Activated CD4-positive, CD25-positive, alpha-beta regulatory T cell treated with anti-CD3 and anti-CD28 coated beads, Interleukin-2, amount 50 U/mL, for 72 hours (primary cell): ENCODE data around the gene LIMK1.
"Not testable (repeated sequence)": the region's sequence is repeated elsewhere in the genome, so short reads cannot be mapped to it uniquely, and the experiment has no call there.

ENCODE experiments used
- DNase-seq: peaks from one replicate; pipeline ENCODE4 v3.0.0; 2021

Gene LIMK1

DNA sequence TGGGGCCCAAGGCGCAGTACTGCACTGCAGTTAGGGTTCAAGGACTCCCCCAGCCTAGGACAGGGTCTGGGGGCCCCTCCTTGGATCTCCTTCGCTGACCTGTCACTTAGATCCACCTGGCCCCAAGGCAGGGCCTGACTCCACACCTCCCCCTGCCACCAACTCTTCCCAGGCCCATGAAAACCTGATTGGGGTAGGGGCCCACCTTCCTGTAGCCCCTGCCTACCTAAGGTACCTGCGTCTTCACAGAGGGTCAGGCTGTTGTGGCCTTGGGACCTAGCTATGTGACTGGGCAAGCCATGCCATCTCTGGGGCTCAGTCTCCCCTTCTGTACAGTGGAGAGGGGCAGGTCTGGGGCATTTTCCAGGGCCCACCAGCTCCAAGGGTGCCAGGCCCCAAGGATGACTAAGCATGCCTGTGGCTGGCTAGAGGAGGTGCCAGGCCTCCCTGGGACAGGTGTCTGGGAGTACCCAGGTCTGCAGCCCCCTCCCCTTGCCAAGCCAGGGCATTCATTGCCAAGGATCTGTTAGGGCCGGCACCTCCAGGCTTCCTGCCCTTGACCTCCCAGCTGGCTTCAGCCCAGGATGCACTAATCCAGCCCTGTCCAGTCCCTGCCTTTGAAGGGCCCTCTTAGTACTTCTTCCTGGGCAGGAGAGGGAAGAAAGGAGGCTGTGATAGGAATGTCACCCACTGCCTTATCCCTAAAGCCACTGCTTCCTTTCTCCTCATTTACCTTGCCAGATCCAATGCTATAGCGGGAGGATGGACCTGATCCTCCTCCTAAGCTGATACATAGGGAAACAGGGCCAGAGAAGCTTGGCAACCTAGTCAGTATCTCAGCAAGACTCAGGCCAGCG, 1.3 kb downstream of the LIMK1 start:
- no peak for DNase-seq

DNA sequence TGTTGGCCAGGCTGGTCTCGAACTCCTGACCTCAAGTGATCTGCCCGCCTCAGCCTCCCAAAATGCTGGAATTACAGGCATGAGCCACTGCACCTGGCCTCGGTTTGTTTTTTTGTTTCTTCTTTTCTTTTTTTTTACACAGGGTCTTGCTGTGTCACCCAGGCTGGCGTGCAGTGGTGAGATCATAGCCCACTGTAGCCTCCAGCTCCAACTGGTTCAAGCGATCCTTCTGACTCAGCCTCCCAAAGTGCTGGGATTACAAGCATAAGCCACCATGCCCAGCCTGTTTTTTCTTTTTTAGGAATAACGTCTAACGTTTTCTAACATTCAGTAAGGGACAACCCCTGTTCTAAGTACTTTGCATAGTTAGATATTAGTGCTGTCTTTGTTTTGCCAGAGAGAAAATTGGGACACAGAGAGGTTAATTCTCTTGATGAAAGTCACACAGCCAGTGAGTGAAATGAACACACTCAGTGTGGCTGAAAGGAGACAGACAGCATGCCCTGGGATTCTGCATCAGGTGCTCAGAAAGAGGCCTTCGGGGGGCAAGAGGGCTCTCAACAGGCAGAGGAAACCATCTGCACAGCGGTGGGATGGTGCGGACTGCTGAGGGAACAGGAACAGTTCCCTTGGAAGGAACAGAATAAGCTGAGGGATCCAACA, 4.3 kb downstream of the LIMK1 start:
- DNase-seq: no peak

DNA sequence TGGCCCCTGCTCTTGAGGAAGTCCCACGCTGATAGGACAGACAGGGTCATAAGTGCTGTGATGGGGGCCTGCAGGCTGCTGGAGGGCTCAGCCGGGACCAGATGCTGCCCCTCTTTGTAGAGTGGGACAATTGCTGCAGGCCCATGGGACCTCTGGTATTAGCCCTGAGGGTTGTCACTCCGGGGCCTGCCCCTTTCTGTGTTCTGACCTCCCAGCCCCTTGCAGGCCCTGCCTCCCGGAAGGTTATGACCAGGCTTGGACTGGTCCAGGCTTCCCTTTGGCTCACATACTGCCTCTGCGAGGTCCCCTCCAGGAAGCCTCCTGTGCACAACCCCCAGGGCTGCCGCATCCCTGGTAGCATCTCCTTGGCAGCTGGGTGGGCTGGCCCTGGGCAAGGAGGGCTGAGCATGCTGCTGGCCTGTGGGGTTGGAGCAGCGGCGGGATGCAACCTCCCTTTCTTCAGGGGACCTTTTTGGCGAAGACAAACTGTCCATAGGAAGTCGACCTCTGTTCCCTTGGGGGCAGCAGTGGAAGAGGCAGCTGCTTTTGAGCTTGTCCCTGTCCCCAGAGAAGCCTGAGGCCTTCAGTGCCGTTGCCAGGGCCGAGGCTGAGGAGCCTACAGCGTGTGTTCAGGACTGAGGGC, 8.8 kb downstream of the LIMK1 start:
- no peak for DNase-seq

DNA sequence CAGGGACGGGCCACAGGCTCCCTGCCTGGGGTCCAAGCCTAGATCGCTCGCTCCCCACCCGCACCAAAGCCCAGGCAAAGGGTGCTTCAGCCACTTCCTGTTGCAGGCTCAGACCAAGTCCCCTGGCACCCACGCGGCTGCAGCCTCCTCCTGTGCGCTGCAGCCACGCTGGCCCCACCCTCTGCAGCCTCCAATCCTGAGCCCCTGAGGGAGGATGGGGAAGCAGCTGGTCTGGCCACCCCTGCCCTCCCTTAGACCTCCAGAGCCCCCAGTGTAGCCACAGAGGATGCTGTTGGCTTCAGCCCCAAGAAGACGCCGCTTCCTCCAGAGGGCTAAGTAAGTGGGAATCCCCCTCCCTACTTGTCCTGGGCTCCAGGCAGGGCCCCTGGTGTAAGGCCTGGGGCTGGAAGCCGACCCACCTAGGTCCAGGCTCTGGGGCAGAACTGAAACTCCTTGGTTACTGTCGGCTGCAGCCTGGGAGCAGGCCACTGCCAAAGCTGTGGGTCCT, 9.4 kb downstream of the LIMK1 start:
- DNase-seq: no peak

DNA sequence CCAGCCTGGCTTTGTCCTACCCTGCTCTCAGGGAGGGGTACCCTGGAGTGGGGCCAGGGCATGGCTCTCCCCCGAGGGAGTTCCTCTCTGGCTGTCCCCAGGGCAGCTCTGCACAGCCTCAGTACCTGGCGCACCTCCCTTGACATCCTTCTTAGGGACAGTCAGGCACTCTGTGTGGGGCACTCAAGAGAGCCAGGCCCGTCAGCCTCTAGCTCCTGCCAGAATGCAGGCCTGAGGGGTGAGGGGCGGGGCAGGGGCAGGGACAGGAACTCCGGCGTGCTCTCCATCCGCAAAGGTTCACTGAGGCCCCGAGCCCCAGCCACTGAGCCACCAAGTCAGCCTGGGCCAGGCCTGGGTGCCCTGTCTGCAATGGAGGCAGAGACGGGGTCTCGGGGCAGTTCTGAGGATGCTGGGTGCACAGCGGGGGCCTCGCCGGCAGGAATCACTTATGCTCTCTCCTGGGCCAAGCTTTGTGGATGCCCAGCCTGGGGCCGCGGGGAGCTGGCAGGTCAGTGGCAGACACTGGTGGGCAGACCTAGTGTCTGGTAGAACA, 10.1 kb downstream of the LIMK1 start:
- no peak for DNase-seq

DNA sequence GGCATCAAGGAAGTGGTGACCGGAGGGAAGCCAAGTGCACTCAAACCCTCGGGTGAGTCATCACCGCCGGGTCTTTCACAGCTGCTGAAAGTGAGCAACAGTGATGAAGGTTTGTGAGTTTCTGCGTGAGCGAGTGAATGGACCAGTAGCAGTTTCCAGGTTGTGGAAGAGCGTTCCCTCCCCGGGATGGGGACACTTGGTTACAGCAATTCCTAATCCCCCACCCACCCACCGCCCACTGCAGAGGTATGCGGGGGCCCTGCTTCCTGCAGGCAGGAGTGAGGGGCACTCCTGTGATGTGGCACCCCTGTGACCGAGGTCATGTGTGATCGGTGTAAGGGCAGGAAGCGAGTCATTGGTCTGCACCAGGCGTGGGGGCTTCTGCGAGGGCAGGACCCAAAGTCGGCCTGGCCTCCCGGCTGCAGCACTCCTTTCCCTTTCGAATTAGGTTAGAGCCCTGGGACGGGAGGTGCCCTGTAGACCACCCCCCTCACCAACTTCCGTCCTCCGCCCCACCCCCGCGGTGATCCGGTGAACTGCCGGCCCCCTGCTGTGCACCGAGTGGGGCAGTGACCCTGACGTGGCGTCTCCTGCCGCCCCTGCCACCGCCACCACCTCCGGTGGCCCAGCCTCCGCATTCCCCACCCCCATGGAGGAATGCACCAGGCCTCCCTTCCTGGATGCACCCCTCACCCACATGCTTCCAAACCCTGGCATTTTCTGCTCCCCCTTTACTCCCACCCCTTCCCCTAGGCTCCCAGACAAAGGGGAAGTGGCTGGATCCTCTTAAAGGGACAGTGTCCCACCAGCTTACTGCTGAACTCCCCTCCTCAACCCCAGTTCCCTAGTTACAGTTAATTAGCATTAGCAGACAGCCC, 10.9 kb downstream of the LIMK1 start:
- DNase-seq: peak; percentile 77

DNA sequence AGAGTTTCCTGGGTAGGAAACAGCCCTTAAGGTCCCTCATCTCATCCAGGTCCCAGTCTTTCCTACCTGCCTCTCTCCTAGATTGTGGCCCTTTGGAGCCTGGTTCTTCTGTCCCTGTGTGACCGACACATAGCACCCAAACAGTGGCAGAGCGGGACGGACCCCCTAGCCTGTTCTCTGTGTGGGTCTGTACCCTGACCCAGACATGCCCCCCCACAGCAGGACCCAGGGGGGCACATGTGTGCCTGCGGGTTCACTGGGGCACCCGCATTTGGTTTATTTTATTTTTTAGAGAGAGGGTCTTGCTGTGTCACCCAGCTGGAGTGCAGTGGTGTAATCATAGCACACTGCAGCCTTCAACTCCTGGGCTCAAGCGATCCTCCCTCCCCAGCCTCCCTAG, 11.5 kb downstream of the LIMK1 start:
- DNase-seq: no peak

DNA sequence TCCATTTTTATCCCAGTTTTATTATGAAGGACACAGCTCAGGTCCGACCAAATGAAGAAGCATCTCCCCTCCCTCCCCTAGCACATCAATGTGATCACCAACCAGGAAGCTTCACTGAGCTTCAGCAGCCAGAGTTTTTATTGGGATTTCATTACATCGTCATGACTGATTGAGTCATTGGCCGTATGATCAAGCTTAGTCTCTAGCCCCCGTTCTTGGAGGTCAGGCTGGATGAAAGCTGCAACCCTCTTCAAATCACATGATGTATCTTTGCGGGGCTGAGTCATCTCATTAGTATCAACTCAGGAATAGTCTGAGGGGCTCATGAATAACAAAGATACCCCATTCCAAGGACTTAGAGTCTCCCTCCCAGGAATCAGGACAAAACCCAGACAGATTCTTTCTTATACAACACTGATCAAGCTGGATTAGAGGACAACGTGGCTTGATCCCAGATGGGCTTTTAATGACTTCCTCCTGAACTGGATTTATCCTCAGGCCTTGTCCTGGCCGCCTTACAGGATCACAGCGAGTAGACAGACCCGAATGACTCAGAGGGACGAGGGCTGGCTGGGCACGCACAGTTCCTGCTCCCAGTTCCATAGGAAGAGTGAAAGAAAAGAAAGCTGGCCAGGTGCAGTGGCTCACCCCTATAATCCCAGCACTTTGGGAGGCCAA, 14.5 kb downstream of the LIMK1 start:
- DNase-seq: no peak

DNA sequence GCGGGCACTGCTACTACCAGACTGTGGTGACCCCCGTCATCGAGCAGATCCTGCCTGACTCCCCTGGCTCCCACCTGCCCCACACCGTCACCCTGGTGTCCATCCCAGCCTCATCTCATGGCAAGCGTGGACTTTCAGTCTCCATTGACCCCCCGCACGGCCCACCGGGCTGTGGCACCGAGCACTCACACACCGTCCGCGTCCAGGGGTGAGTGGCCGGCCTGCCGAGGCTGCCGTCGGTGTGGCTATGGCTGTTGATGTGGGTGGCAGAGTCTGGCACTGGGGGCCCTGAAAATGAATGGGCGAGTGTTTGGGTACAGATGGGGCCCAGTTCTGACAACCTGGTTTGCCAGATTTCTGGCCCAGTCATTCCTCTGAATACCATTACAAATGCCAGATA, 15.4 kb downstream of the LIMK1 start:
- DNase-seq: no peak

DNA sequence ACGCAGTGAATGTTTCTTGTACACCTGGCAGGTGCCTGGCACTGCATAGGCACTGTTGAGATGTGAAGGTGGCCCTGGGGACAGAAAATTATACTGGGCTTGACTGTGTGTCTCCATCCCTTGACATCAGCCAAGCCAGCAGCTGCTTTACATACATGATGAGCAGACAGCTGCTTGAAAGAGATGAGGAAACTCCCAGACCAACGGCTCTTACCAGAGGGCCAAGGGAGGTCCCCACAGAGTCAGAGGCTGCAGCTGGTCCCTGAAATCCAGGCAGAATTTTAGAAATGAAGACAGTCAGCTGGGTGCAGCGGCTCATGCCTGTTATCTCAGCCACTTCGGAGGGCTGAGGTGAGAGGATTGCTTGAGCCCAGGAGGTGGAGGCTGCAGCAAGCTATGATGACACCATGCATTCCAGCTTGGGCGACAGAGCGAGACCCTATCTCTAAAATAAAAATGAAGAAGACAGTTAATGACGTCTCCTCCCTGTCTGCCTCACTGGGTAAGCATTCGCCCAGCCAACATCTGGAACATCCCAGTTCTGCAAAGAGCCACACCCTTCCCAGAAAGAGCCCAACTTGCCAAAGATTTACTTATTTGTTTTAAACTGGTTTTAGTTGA, 17.6 kb downstream of the LIMK1 start:
- DNase-seq: no peak

DNA sequence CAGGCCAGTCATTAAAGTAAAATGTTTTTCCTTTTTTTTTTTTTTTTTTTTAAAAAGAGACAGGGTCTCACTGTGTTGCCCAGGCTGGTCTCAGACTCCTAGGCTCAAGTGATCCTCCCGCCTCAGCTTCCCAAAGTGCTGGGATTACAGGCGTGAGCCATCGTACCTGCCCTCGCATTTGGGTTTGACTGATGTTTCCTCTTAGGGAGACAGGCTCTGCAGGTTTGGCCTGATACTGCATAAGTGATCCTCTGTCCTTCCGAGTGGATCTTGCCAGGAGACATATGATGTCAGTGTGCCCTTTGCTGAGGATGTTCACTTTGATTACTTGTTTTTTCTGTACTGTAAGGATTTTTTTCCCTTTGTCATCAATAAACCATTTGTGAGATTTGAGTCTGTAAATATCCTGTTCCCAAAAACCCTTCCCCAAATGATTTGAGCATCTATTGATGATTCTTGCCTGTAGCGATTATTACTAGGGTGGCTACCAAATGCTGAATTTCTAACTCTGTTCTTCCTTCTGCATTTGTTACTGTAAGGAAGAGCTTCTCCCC, 19.7 kb downstream of the LIMK1 start:
- no peak for DNase-seq

DNA sequence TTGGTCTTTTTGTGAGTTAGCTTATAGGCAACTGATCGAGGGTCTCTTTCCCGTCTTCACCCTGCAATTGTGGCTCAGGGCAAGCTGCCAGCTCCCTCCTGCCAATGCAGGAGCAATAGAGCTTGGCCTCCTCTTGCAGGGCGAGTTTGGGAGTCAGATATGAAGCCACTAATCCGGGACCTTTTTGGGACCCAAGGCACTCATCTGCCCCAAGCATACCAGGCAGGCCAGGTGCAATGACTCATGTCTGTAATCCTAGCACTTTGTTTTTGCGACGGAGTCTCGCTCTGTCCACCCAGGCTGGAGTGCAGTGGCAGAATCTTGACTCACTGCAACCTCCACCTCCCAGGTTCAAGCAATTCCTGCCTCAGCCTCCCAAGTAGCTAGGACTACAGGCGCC, 21.1 kb downstream of the LIMK1 start:
- no peak for DNase-seq

DNA sequence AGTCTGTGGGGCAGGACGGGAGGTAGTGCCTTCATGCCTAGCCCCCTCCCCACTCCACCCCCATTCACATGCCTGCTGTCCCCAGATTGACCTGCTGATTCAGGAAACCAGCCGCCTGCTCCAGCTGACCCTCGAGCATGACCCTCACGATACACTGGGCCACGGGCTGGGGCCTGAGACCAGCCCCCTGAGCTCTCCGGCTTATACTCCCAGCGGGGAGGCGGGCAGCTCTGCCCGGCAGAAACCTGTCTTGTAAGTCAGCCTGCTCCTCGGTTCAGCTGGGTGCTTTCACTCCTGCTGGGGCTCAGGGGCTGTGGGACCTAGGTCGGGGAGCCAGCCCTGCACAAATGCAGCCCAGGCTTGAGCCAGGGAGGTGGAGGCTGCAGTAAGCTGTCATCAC, 22.4 kb downstream of the LIMK1 start:
- no peak for DNase-seq

DNA sequence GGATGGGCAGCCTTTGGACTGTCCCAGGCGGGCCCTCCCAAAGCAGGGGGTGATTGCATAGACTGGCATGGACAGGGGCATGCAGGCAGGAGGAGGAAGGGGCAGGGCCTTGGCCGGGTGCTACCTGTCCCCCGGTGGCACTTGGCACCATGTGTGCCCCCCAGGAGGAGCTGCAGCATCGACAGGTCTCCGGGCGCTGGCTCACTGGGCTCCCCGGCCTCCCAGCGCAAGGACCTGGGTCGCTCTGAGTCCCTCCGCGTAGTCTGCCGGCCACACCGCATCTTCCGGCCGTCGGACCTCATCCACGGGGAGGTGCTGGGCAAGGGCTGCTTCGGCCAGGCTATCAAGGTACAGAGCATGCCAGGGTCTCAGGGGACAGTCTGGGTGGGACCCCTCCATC, 23.2 kb downstream of the LIMK1 start:
- no peak for DNase-seq

DNA sequence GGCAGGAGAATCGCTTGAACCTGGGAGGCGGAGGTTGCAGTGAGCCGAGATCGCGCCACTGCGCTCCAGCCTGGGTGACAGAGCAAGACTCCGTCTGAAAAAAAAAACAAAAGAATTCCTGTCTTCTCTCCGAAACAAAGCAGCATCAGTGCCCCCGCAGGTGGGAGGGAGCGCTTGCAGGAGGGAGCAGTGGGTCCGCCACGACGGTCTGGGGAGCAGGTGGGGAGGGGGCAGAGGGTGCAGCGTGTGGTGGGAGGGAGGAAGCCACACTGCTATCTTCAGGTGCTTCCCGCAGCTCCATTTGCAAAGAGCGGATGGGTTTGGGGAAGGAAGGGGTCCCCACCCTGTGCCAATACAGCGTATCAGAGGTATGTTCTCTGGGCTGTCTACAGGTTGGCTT, 31.7 kb downstream of the LIMK1 start:
- no peak for DNase-seq

DNA sequence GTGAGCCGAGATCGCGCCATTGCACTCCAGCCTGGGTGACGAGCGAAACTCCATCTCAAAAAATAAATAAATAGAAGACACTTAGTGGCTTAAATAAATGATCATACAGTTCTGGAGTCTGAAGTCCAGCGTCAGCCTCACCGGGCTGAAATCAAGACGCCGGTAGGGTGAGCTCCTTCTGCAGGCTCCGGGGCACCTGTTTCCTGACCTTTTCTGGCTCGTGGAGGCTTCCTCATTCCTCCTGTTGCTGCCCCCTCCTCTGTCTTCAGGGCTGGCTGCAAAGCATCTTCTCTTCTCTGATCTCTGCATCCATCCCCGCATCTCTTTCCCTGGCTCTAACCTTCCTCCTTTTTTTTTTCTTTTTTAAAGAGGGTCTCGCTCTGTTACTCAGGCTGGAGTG, 32.8 kb downstream of the LIMK1 start:
- no peak for DNase-seq

DNA sequence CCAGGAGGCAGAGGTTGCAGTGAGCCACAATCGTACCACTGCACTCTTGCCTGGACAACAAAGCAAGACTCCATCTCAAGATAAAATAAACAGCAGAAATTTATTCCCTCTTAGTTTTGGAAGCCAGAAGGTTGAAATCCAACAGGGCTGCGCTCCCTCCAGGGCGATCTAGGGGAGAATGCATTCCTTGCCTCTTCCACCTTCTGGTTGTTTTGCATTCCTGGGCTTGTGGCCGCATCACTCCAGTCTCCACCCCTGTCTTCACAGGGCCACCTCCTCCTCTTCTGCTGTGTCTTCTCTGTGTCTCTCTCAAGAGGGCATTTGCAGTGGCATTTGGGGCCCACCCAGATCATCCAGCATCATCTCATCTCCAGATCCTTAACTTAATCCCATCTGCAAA, 36.2 kb downstream of the LIMK1 start:
- DNase-seq: no peak

DNA sequence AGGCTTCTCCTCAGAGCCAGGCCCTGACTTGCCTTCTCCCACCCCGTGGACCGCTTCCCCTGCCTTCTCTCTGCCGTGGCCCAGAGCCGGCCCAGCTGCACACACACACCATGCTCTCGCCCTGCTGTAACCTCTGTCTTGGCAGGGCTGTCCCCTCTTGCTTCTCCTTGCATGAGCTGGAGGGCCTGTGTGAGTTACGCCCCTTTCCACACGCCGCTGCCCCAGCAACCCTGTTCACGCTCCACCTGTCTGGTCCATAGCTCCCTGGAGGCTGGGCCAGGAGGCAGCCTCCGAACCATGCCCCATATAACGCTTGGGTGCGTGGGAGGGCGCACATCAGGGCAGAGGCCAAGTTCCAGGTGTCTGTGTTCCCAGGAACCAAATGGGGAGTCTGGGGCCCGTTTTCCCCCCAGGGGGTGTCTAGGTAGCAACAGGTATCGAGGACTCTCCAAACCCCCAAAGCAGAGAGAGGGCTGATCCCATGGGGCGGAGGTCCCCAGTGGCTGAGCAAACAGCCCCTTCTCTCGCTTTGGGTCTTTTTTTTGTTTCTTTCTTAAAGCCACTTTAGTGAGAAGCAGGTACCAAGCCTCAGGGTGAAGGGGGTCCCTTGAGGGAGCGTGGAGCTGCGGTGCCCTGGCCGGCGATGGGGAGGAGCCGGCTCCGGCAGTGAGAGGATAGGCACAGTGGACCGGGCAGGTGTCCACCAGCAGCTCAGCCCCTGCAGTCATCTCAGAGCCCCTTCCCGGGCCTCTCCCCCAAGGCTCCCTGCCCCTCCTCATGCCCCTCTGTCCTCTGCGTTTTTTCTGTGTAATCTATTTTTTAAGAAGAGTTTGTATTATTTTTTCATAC, 38.0 kb downstream of the LIMK1 start:
- no peak for DNase-seq

DNA sequence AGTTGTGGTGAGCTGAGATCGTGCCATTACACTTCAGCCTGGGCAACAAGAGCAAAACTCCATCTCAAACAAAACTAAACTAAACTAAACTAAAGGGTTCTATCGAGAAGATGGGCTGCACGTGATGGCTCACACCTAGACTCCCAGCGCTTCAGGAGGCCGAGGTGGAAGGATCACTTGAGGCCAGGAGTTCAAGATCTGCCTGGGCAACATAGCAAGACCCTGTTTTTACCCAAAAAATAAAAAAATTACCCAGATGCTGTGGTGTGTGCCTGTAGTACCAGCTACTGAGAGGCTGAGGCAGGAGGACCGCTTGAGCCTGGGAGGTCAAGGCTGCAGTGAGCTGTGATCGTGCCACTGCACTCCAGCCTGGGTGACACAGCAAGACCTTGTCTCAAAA, 40.3 kb downstream of the LIMK1 start:
- not testable (repeated sequence) for DNase-seq

DNA sequence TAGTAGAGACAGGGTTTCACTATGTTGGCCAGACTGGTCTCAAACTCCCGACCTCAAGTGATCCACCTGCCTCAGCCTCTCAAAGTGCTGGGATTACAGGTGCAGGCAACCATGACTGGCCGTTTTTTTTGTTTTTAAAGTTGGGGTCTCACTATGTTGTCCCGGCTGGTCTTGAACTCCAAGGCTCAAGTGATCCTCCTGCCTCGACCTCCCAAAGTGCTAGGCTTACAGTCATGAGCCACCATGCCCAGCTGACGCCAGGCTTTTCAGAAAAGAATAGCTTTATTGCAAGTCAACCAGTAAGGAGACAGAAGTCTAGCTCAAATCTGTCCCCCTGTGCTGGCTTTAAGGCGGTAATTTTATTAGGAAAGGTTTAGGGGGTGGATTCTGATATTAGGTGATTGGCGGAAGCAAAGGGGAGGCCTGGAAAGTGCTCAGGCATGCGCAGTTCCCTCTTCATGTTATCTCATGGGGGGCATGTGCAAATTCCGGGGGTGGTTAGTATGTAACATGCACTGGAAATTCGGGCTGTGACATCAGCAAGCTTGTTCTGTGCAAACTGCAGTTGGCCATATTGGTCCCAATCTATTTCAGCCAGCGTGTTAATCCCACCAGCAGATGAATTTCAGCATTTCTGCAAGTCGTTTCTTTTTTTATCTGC, 42.7 kb downstream of the LIMK1 start:
- no peak for DNase-seq
